Fibroblast of pulmonary artery (primary cell): ENCODE results near the gene CCDC185.
A peak's percentile ranks its signal among the peaks of the same experiment; 100 is the strongest.

Experiments
- DNase-seq: peaks from one replicate; pipeline ENCODE4 v3.0.0-alpha.2; 2010; ENCODE audit warnings: low read depth
- H3K4me3 ChIP-seq: replicated peaks from 2 replicates; pipeline ENCODE4 v1.5.1; 2011; ENCODE audit warnings: low read depth, mild to moderate bottlenecking, control low read depth, low read length, moderate library complexity
- TF ChIP-seq, protein P1 (sequence below): IDR thresholded peaks from 2 replicates; pipeline ENCODE4 v1.5.1; 2011; ENCODE audit warnings: mild to moderate bottlenecking, control low read depth, low read length, inconsistent platforms; ENCODE audit errors: missing control alignments

Gene CCDC185

DNA sequence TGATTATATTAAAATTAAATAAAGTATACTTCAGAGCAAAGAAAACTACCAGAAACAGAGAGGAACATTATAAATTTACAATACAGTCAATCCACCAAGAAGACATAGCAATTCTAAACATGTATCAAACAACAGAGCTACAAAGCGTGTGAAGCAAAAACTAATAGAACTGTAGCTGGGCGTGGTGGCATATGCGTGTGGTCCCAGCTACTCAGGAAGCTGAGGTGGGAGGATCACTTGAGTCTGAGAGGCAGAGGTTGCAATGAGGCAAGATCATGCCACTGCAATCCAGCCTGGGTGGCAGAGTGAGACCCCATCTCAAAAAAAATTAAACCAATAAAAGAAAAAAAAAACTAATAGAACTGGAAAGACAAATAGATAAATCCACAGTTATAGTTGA is 12.3 kb downstream of the CCDC185 start:
- DNase-seq = no peak
- TF ChIP-seq, protein P1, sequence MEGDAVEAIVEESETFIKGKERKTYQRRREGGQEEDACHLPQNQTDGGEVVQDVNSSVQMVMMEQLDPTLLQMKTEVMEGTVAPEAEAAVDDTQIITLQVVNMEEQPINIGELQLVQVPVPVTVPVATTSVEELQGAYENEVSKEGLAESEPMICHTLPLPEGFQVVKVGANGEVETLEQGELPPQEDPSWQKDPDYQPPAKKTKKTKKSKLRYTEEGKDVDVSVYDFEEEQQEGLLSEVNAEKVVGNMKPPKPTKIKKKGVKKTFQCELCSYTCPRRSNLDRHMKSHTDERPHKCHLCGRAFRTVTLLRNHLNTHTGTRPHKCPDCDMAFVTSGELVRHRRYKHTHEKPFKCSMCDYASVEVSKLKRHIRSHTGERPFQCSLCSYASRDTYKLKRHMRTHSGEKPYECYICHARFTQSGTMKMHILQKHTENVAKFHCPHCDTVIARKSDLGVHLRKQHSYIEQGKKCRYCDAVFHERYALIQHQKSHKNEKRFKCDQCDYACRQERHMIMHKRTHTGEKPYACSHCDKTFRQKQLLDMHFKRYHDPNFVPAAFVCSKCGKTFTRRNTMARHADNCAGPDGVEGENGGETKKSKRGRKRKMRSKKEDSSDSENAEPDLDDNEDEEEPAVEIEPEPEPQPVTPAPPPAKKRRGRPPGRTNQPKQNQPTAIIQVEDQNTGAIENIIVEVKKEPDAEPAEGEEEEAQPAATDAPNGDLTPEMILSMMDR = no peak
- no peak overlapping the region for H3K4me3 ChIP-seq

GRCh38 chr1:223410036-223410435 is 16.8 kb downstream of the CCDC185 start:
- no peak for DNase-seq
- TF ChIP-seq, protein P1 = no peak
- H3K4me3 ChIP-seq = no peak overlapping the region

DNA sequence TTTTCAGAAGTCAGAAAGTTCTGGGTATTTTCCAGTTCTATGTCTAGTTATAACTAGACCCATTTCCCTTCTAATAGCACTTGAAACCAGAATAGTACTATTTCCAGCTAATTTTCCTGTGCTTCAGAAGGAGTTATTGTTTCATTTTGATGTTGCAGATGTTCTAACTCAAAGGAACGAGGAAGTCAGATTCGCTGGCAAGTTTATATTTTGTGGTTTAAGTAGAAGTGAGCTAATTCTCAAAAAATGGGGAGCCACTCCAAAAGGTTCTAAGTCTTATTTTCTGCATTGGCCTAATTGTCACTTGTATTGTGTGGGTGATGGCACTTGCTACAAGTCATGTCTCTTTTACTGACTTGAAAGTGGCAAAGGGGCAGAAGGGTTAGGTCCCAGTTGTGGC is 18.1 kb downstream of the CCDC185 start:
- no peak overlapping the region for H3K4me3 ChIP-seq
- TF ChIP-seq, protein P1 = no peak
- peak; percentile 8 for DNase-seq

DNA sequence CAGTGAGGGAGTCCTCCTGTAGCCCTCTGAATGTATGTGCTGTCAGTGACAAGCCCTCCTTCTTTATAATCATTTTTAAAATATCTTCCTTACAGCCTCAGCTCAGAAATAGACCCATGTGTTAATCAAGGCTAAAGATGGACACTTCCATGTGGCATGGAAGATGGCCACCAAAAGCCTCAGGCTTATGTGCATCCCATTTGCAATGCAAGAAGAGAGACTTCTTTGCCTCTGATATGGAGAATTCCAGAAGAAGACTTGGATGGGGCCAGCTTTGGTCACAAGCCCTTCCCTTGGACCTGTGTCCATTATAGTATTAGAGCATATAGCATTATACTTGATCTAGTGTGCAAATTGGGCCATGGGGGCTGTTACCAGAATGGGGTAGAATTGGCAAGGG is 18.5 kb downstream of the CCDC185 start:
- no peak for DNase-seq
- TF ChIP-seq, protein P1 = no peak
- H3K4me3 ChIP-seq = no peak overlapping the region

GRCh38 chr1:223413216-223413615 is 20.0 kb downstream of the CCDC185 start:
- no peak overlapping the region for H3K4me3 ChIP-seq
- TF ChIP-seq, protein P1 = no peak
- no peak for DNase-seq

DNA sequence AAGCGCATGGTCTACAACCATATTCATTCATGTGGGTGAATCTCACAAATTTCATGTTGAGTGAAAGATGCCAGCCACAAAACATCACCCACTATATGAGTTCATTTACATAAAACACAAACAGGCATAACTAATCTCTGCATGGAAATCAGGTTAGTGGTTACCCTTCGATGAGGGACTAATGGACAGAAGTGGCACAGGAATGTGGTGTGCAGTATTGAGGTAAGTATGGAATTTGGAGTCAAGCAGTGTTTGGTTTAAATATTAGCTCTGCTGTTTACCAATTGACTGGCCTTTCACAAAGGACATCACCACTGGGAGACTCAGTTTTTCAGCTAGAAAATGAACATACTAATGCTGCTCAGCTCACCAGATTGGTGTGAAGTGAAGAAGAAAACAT is 24.2 kb downstream of the CCDC185 start:
- TF ChIP-seq, protein P1 = no peak
- DNase-seq = no peak
- H3K4me3 ChIP-seq = no peak overlapping the region

DNA sequence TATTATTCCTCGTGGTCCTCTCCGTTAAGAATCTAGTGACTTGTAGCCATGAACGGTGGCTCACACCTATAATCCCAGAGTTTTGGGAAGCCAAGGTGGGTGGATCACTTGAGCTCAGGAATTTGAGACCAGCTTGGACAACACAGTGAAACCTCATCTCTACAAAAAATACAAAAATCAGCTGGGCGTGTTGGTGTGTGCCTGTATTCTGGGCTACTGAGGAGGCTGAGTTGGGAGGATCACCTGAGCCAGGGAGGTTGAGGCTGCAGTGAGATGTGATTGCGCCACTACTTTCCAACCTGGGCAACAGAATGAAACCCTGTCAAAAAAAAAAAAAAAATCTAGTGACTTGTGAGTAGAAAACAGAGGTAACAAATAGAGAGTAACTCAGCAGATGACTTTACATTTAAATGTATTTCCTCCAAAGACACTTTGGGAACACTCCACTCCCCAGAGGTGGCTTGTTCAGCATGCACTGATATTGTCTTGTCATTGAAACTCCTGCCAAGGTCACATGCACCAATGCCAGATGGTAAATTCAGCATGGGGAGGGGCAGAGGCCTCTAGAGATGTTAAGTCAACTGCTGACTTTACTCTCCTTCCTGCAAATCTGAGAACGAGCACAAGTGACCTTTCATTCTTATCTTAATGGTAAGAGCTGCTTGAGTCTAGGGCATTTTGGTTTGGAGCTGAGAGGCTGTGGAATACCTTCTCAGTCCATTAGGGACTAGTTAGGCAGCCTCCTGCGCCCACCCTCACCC is 24.9 kb downstream of the CCDC185 start:
- no peak for DNase-seq
- TF ChIP-seq, protein P1 = no peak
- H3K4me3 ChIP-seq = no peak overlapping the region
